HK-2 (cell line): ENCODE results near the gene IQGAP3.

Source experiments
- DNase-seq: peaks from one replicate; pipeline ENCODE4 v3.0.0-alpha.2; 2018; ENCODE audit not compliant: unreplicated experiment

Gene IQGAP3

GRCh38 chr1:156483397-156483796 is 89.0 kb downstream of the IQGAP3 start:
- no peak for DNase-seq

GRCh38 chr1:156482276-156482675 is 90.1 kb downstream of the IQGAP3 start:
- DNase-seq = no peak

GRCh38 chr1:156481527-156481926 is 90.8 kb downstream of the IQGAP3 start:
- no peak for DNase-seq

GRCh38 chr1:156480411-156481192 is 91.8 kb downstream of the IQGAP3 start:
- no peak for DNase-seq

- no peak for DNase-seq
Observed at GRCh38 chr1:156480016-156480370, 92.4 kb downstream of the IQGAP3 start.

GRCh38 chr1:156479093-156480015 is 93.0 kb downstream of the IQGAP3 start:
- no peak for DNase-seq

- DNase-seq = no peak
Observed at GRCh38 chr1:156478250-156478627, 94.1 kb downstream of the IQGAP3 start.

GRCh38 chr1:156477526-156478249 is 94.7 kb downstream of the IQGAP3 start:
- no peak for DNase-seq

- DNase-seq = peak; percentile 87
Observed at GRCh38 chr1:156476501-156477298, 95.7 kb downstream of the IQGAP3 start.

- DNase-seq = no peak
Observed at GRCh38 chr1:156475568-156476500, 96.5 kb downstream of the IQGAP3 start.
